ENCODE measurements around the gene IFI27L1. TPM values are rescaled to one million over a fixed set of nuclear protein-coding genes. Genes with fewer than 3 reads are reported as not detected.

Gene IFI27L1
- total and polyA plus RNA-seq, 2 experiments from 2014 or later: 9.7 to 28.6 TPM

DNA sequence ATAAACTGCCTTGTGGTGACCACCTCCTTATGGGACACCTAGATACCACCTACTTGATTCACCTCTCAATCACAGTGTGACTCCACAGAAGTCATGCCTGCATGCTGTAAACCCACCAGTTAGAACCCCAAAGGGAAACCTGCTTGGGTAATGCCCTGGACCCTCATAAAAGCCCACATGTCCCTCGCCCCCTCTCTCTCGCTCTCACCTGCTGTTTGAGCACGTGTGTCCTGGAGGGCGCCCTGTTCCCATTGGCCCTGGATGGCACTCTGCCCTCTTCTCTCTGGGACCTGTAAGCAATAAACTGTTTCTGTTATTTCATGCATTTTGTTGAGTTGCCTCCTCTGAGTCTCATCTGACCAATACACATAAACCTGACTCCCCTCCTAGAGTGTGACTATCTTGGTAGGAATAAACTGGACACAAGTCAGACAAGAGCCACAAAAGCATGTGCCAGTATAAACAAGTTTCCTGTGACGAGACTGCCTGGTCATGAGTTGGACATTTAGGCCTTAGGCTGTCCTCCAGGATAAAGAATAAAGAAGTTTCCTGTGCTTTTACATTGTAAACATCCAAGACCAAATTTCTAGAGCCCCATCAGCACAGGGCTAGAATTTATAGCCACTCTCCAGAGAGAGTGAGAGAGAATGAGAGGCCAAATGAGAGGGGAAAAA lies 39.7 kb downstream of the IFI27L1 start:
- H3K27ac Mint-ChIP-seq: no peak overlapping the region
- no peaks in the 10 kb centered on the region for H3K4me1 ChIP-seq (ENCODE audit: insufficient read depth)
- no peaks in the 10 kb centered on the region for H3F3A ChIP-seq (replicated peaks; ENCODE audit: low read depth)
- peaks cover 17% of the 10 kb centered on the region; the same call in 2 of the 3 replicates for H3K9me3 Mint-ChIP-seq
- no peak overlapping the region for H3K4me2 ChIP-seq
- no peaks in the 10 kb centered on the region for H3K4me1 Mint-ChIP-seq
- peaks cover 4% of the 10 kb centered on the region; the same call in 1 of the 2 replicates for H3K9me2 ChIP-seq (ENCODE audit: insufficient read depth)
- no peaks in the 10 kb centered on the region for H3K36me3 ChIP-seq (ENCODE audit: insufficient read depth)
- H3K4me3 ChIP-seq: no peak overlapping the region
- TF ChIP-seq POLR2AphosphoS5 (IDR thresholded peaks at IDR 0.05; ENCODE audit: low read depth): no peak
- no peak for TF ChIP-seq JUNB (IDR thresholded peaks at IDR 0.05; ENCODE audit: unreplicated experiment)
- TF ChIP-seq ETS1 (IDR thresholded peaks at IDR 0.05): no peak
- no peak for TF ChIP-seq STAT1 (IDR thresholded peaks at IDR 0.05; ENCODE audit: unreplicated experiment)
- no peak for TF ChIP-seq NANOG (IDR thresholded peaks at IDR 0.05; ENCODE audit: borderline replicate concordance)
- TF ChIP-seq ZNF331 (CRISPR knock-in tag; IDR thresholded peaks at IDR 0.05; ENCODE audit: low read depth): no peak
- TF ChIP-seq EZH2phosphoT487 (IDR thresholded peaks at IDR 0.05; ENCODE audit: unreplicated experiment): no peak
- TF ChIP-seq, protein P1, sequence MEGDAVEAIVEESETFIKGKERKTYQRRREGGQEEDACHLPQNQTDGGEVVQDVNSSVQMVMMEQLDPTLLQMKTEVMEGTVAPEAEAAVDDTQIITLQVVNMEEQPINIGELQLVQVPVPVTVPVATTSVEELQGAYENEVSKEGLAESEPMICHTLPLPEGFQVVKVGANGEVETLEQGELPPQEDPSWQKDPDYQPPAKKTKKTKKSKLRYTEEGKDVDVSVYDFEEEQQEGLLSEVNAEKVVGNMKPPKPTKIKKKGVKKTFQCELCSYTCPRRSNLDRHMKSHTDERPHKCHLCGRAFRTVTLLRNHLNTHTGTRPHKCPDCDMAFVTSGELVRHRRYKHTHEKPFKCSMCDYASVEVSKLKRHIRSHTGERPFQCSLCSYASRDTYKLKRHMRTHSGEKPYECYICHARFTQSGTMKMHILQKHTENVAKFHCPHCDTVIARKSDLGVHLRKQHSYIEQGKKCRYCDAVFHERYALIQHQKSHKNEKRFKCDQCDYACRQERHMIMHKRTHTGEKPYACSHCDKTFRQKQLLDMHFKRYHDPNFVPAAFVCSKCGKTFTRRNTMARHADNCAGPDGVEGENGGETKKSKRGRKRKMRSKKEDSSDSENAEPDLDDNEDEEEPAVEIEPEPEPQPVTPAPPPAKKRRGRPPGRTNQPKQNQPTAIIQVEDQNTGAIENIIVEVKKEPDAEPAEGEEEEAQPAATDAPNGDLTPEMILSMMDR (conservative IDR thresholded peaks at IDR 0.05; ENCODE audit: low read depth in 2 of 2): no peak
- TF ChIP-seq EZH2 (IDR thresholded peaks at IDR 0.05; ENCODE audit: low read depth, unreplicated experiment): no peak
- peaks cover 3% of the 10 kb centered on the region for H3K27me3 Mint-ChIP-seq (ENCODE audit: insufficient read depth, low read depth, poor library complexity)
- DNase-seq (ENCODE audit: low spot score) (no peak), ATAC-seq (no peak)
- H3K27me3 ChIP-seq (ENCODE audit: insufficient read depth): no peaks in the 10 kb centered on the region
- no peak overlapping the region for H3K27ac ChIP-seq (ENCODE audit: low read depth)
- H2AFZ ChIP-seq: no peak overlapping the region
- no peaks in the 10 kb centered on the region; the same call in 2 of the 3 replicates for H3K36me3 Mint-ChIP-seq (ENCODE audit: low read depth)
- no peak overlapping the region for H3K4me3 Mint-ChIP-seq
- no peaks in the 10 kb centered on the region for H3K79me2 ChIP-seq (replicated peaks; ENCODE audit: insufficient read depth)
- H4K20me1 ChIP-seq (replicated peaks; ENCODE audit: insufficient read depth): no peaks in the 10 kb centered on the region

DNA sequence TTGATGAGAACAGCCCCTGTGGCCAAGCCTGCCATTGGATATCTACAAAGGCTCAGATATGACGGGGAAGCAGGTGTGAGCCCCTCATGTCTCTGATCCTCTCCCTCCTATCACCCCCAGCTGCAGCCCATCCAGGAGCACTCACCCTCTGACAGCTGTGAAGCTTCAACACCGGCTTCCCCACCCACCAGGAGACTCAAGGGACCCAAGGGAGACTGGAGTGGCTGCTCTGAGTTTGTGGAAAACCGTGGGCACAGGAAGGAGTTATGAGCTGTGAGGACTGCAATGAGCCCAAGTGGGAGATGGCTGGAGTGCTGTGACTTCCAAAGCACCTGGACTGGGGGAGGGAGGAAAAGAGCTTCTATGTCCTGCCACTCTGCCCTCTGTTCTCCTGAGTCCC lies 40.4 kb downstream of the IFI27L1 start:
- H2AFZ ChIP-seq: no peak overlapping the region
- H3F3A ChIP-seq (replicated peaks; ENCODE audit: low read depth): no peaks in the 10 kb centered on the region
- no peak overlapping the region for H3K27ac ChIP-seq (ENCODE audit: low read depth)
- Mint-ChIP-seq H3K9me3 (peaks cover 17% of the 10 kb centered on the region; the same call in 2 of the 3 replicates), H3K27me3 (ENCODE audit: insufficient read depth, low read depth, poor library complexity) (peaks cover 3% of the 10 kb centered on the region), H3K4me3 (no peak overlapping the region), H3K36me3 (ENCODE audit: low read depth) (no peaks in the 10 kb centered on the region; the same call in 2 of the 3 replicates), H3K27ac (no peak overlapping the region), H3K4me1 (no peaks in the 10 kb centered on the region)
- no peak for DNase-seq (ENCODE audit: low spot score)
- H3K27me3 ChIP-seq (ENCODE audit: insufficient read depth): no peaks in the 10 kb centered on the region
- no peaks in the 10 kb centered on the region for H3K79me2 ChIP-seq (replicated peaks; ENCODE audit: insufficient read depth)
- H3K36me3 ChIP-seq (ENCODE audit: insufficient read depth): no peaks in the 10 kb centered on the region
- H4K20me1 ChIP-seq (replicated peaks; ENCODE audit: insufficient read depth): no peaks in the 10 kb centered on the region
- H3K4me1 ChIP-seq (ENCODE audit: insufficient read depth): no peaks in the 10 kb centered on the region
- H3K4me2 ChIP-seq: no peak overlapping the region
- H3K4me3 ChIP-seq: no peak overlapping the region
- H3K9me2 ChIP-seq (ENCODE audit: insufficient read depth): peaks cover 4% of the 10 kb centered on the region; the same call in 1 of the 2 replicates
- ATAC-seq: no peak
- TF ChIP-seq ZNF114 (CRISPR knock-in tag; IDR thresholded peaks at IDR 0.05) (no peak), JUNB (IDR thresholded peaks at IDR 0.05; ENCODE audit: unreplicated experiment) (no peak), ETS1 (IDR thresholded peaks at IDR 0.05) (no peak), NANOG (IDR thresholded peaks at IDR 0.05; ENCODE audit: borderline replicate concordance) (no peak), ZNF331 (CRISPR knock-in tag; IDR thresholded peaks at IDR 0.05; ENCODE audit: low read depth) (no peak), STAT1 (IDR thresholded peaks at IDR 0.05; ENCODE audit: unreplicated experiment) (no peak)

Data from GM23338 (cell line).